GM20431 (cell line): Measurements from ENCODE around the gene PRRC2C.
"Not testable (repeated sequence)": the region's sequence is repeated elsewhere in the genome, so short reads cannot be mapped to it uniquely, and the experiment has no call there.

ENCODE experiments used
- in situ Hi-C: fragments of 300-500 bp; cut with MseI, MboI; formaldehyde crosslinking; loops from one replicate; pipeline ENCODE4 v1.15.0; 2020; ENCODE audit warnings: low sequenced_read_pairs; ENCODE audit not compliant: unreplicated experiment

PRRC2C gene

GRCh38 chr1:171485375-171486047 lies at the start of gene PRRC2C:
TSS of gene PRRC2C (plus strand) at chr1:171485530. CDS start at chr1:171512089, 26,559 bp downstream.
- in situ Hi-C loops = no loop called here

GRCh38 chr1:171438441-171438840 lies 46.9 kb upstream of the PRRC2C start:
- in situ Hi-C loops = no loop called here

GRCh38 chr1:171440201-171440600 lies 45.1 kb upstream of the PRRC2C start:
- in situ Hi-C loops = not testable (repeated sequence)

GRCh38 chr1:171441278-171441895 lies 43.9 kb upstream of the PRRC2C start:
- in situ Hi-C loops = not testable (repeated sequence)

GRCh38 chr1:171446386-171446785 lies 38.9 kb upstream of the PRRC2C start:
- in situ Hi-C loops = no loop called here

GRCh38 chr1:171455967-171456366 lies 29.4 kb upstream of the PRRC2C start:
- in situ Hi-C loops = no loop called here

GRCh38 chr1:171457412-171457811 lies 27.9 kb upstream of the PRRC2C start:
- in situ Hi-C loops = no loop called here

GRCh38 chr1:171460018-171460620 lies 25.2 kb upstream of the PRRC2C start:
- in situ Hi-C loops = no loop called here

- in situ Hi-C loops = no loop called here
Measured at GRCh38 chr1:171467626-171468025, 17.7 kb upstream of the PRRC2C start.

GRCh38 chr1:171468120-171468750 lies 17.1 kb upstream of the PRRC2C start:
- in situ Hi-C loops = no loop called here

- in situ Hi-C loops = no loop called here
Measured at GRCh38 chr1:171470726-171471125, 14.6 kb upstream of the PRRC2C start.

GRCh38 chr1:171472183-171472647 lies 13.1 kb upstream of the PRRC2C start:
- in situ Hi-C loops = no loop called here

GRCh38 chr1:171476829-171477228 lies 8.5 kb upstream of the PRRC2C start:
- in situ Hi-C loops = no loop called here

- in situ Hi-C loops = no loop called here
Measured at GRCh38 chr1:171477804-171478203, 7.5 kb upstream of the PRRC2C start.

- in situ Hi-C loops = no loop called here
Measured at GRCh38 chr1:171480035-171480434, 5.3 kb upstream of the PRRC2C start.

- in situ Hi-C loops = no loop called here
Measured at GRCh38 chr1:171484760-171485374, 463 bp upstream of the PRRC2C start.

- in situ Hi-C loops = no loop called here
Measured at GRCh38 chr1:171486048-171486519, 754 bp downstream of the PRRC2C start.

GRCh38 chr1:171487038-171487437 lies 1.7 kb downstream of the PRRC2C start:
- in situ Hi-C loops = no loop called here

- in situ Hi-C loops = no loop called here
Measured at GRCh38 chr1:171488190-171488929, 3.0 kb downstream of the PRRC2C start.

- in situ Hi-C loops = no loop called here
Measured at GRCh38 chr1:171494076-171494475, 8.7 kb downstream of the PRRC2C start.
